Spinal cord (tissue), 10 donors: ENCODE measurements around the gene SERBP1. TPM values are rescaled to one million over a fixed set of nuclear protein-coding genes. Genes with fewer than 3 reads are reported as not detected.
"Not testable (repeated sequence)": the region's sequence is repeated elsewhere in the genome, so short reads cannot be mapped to it uniquely, and the experiment has no call there.

Experiments used
- DNase-seq, 6 donors: peaks; one replicate each; pipeline versions ENCODE4 v3.0.0 to v3.0.0-alpha.2; 2013 to 2015; ENCODE audit warnings: low spot score in 6 of 6, low read depth in 4 of 6
- H3K27ac ChIP-seq: one replicate; pipeline ENCODE4 v1.5.1; 2013; ENCODE audit warnings: low read depth, low read length, control low read depth
- H3K27me3 ChIP-seq: one replicate; pipeline ENCODE4 v1.6.1; 2013; ENCODE audit warnings: low read length; ENCODE audit not compliant: control insufficient read depth, insufficient read depth
- H3K36me3 ChIP-seq: one replicate; pipeline ENCODE4 v1.6.1; 2013; ENCODE audit warnings: low read length; ENCODE audit not compliant: control insufficient read depth, insufficient read depth
- H3K4me1 ChIP-seq: one replicate; pipeline ENCODE4 v1.6.1; 2013; ENCODE audit warnings: low read length; ENCODE audit not compliant: control insufficient read depth, insufficient read depth
- H3K4me3 ChIP-seq: one replicate; pipeline ENCODE4 v1.5.1; 2013; ENCODE audit warnings: low read depth, low read length, control low read depth
- H3K9me3 ChIP-seq: one replicate; pipeline ENCODE4 v1.6.1; 2013; ENCODE audit warnings: low read length; ENCODE audit not compliant: control insufficient read depth, insufficient read depth
- WGBS: methylation state at CpG from one replicate; pipeline ENCODE4 v1.1.5; 2013; ENCODE audit warnings: missing lambda C conversion rate; ENCODE audit not compliant: insufficient coverage; 5-methylcytosine and 5-hydroxymethylcytosine counted together
- polyA plus RNA-seq, 2 donors: library from polyadenylated mRNA; unstranded; fragments of 120-200 nt; gene quantifications; one replicate each; pipeline ENCODE4 v1.2.1, GENCODE V29; 2013; ENCODE audit not compliant: insufficient read length in 2 of 2
- total RNA-seq, 2 donors: library from RNA; depleted of rRNA in 1 of 2; stranded (reverse); fragments of 120-200 nt in 1 of 2; fragments of >200 nt in 1 of 2; gene quantifications; one replicate each; pipeline versions ENCODE4 v1.2.3 to v1.2.4, GENCODE V29; 2013 to 2014
- donor health status: healthy.

The SERBP1 gene
- total and polyA plus RNA-seq, 4 donors: 161 to 267 (median 200) TPM

GRCh38 chr1:67415041-67415440 lies 15.2 kb downstream of the SERBP1 start:
- no peaks in the 10 kb centered on the region for H3K27me3 ChIP-seq
- H3K27ac ChIP-seq: no peak overlapping the region
- DNase-seq: no peak
- H3K9me3 ChIP-seq: no peaks in the 10 kb centered on the region
- H3K4me3 ChIP-seq: no peak overlapping the region
- no peaks in the 10 kb centered on the region for H3K4me1 ChIP-seq
- H3K36me3 ChIP-seq: peaks cover 35% of the 10 kb centered on the region
- WGBS: no CpG with 5 or more reads among the region's 13 CpGs

GRCh38 chr1:67414574-67414973 lies 15.6 kb downstream of the SERBP1 start:
- Histone ChIP-seq H3K4me1 (no peaks in the 10 kb centered on the region), H3K27ac (no peak overlapping the region), H3K36me3 (peaks cover 35% of the 10 kb centered on the region)

GRCh38 chr1:67413101-67413500 lies 17.1 kb downstream of the SERBP1 start:
- H3K27ac ChIP-seq, H3K9me3 ChIP-seq, DNase-seq, H3K4me3 ChIP-seq, H3K27me3 ChIP-seq, H3K4me1 ChIP-seq: not testable (repeated sequence)
- WGBS: 83% methylated on average over 2 of the region's 2 CpGs
- H3K36me3 ChIP-seq: peaks cover 30% of the 10 kb centered on the region

More at GRCh38 chr1:67414574-67414973, 15.6 kb downstream of the SERBP1 start:
- H3K4me3 ChIP-seq: no peak overlapping the region
- no CpG with 5 or more reads among the region's 2 CpGs for WGBS
- no peaks in the 10 kb centered on the region for H3K27me3 ChIP-seq
- DNase-seq: no peak
- H3K9me3 ChIP-seq: no peaks in the 10 kb centered on the region

- Histone ChIP-seq H3K27me3 (no peaks in the 10 kb centered on the region), H3K4me1 (no peaks in the 10 kb centered on the region), H3K36me3 (peaks cover under 1% of the 10 kb centered on the region), H3K4me3 (no peak overlapping the region), H3K27ac (no peak overlapping the region), H3K9me3 (no peaks in the 10 kb centered on the region)
- DNase-seq: no peak
- WGBS: no CpG with 5 or more reads among the region's 1 CpG
Observed at GRCh38 chr1:67408148-67408547, 22.1 kb downstream of the SERBP1 start.

GRCh38 chr1:67407498-67407897 lies 22.7 kb downstream of the SERBP1 start:
- no peaks in the 10 kb centered on the region for H3K9me3 ChIP-seq
- no peaks in the 10 kb centered on the region for H3K4me1 ChIP-seq
- H3K27ac ChIP-seq: no peak overlapping the region
- DNase-seq: no peak
- WGBS: no CpG with 5 or more reads among the region's 5 CpGs
- no peak overlapping the region for H3K4me3 ChIP-seq
- no peaks in the 10 kb centered on the region for H3K27me3 ChIP-seq
- no peaks in the 10 kb centered on the region for H3K36me3 ChIP-seq

- 70% methylated on average over 2 of the region's 3 CpGs for WGBS
- H3K27ac ChIP-seq: no peak overlapping the region
- no peaks in the 10 kb centered on the region for H3K4me1 ChIP-seq
- no peak for DNase-seq
- H3K36me3 ChIP-seq: no peaks in the 10 kb centered on the region
- no peaks in the 10 kb centered on the region for H3K9me3 ChIP-seq
- H3K27me3 ChIP-seq: no peaks in the 10 kb centered on the region
- no peak overlapping the region for H3K4me3 ChIP-seq
Observed at GRCh38 chr1:67405473-67406245, 24.5 kb downstream of the SERBP1 start.

- Histone ChIP-seq H3K27me3 (no peaks in the 10 kb centered on the region), H3K36me3 (no peaks in the 10 kb centered on the region), H3K27ac (no peak overlapping the region), H3K4me3 (no peak overlapping the region), H3K4me1 (no peaks in the 10 kb centered on the region), H3K9me3 (no peaks in the 10 kb centered on the region)
- no CpG with 5 or more reads among the region's 5 CpGs for WGBS
- no peak for DNase-seq
Observed at GRCh38 chr1:67404212-67404620, 26.0 kb downstream of the SERBP1 start.

- H3K4me3 ChIP-seq: no peak overlapping the region
- no peak for DNase-seq
- 95% methylated on average over 6 of the region's 6 CpGs for WGBS
- H3K36me3 ChIP-seq: no peaks in the 10 kb centered on the region
- no peaks in the 10 kb centered on the region for H3K4me1 ChIP-seq
- H3K27ac ChIP-seq: no peak overlapping the region
- no peaks in the 10 kb centered on the region for H3K27me3 ChIP-seq
- H3K9me3 ChIP-seq: no peaks in the 10 kb centered on the region
Observed at GRCh38 chr1:67401443-67401842, 28.8 kb downstream of the SERBP1 start.

GRCh38 chr1:67400029-67400786 lies 30.0 kb downstream of the SERBP1 start:
- H3K27me3 ChIP-seq, H3K27ac ChIP-seq, DNase-seq, H3K4me3 ChIP-seq, H3K4me1 ChIP-seq, H3K36me3 ChIP-seq, H3K9me3 ChIP-seq: not testable (repeated sequence)
- 90% methylated on average over 9 of the region's 12 CpGs for WGBS
